ENCODE data around the gene MEF2A.

Gene MEF2A

GRCh38 chr15:99681990-99682389 lies 116.2 kb downstream of the MEF2A start:
- TF ChIP-seq, protein P1, sequence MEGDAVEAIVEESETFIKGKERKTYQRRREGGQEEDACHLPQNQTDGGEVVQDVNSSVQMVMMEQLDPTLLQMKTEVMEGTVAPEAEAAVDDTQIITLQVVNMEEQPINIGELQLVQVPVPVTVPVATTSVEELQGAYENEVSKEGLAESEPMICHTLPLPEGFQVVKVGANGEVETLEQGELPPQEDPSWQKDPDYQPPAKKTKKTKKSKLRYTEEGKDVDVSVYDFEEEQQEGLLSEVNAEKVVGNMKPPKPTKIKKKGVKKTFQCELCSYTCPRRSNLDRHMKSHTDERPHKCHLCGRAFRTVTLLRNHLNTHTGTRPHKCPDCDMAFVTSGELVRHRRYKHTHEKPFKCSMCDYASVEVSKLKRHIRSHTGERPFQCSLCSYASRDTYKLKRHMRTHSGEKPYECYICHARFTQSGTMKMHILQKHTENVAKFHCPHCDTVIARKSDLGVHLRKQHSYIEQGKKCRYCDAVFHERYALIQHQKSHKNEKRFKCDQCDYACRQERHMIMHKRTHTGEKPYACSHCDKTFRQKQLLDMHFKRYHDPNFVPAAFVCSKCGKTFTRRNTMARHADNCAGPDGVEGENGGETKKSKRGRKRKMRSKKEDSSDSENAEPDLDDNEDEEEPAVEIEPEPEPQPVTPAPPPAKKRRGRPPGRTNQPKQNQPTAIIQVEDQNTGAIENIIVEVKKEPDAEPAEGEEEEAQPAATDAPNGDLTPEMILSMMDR (conservative IDR thresholded peaks at IDR 0.05) = no peak
- TF ChIP-seq ZFX (IDR thresholded peaks at IDR 0.05) = no peak
- H3K27ac ChIP-seq = no peak overlapping the region

DNA sequence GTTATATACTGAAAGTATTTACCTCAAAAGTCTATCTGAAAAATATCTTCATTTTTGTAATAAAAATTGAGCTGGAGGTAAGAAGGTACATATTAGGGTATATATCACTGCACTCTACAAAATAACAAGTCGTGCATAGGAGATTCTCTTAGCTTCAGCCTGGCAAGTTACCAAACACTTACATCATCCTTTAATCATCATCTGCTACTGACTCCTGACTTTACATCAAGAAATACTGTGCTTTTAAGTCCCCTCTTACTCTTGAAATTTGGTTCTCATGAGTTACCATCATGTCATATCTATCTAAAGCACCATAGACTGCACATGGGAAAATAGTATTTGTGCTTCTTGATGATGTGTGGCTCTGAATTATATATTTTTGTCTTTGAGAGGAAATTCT lies 116.7 kb downstream of the MEF2A start:
- H3K27ac ChIP-seq = no peak overlapping the region
- no peak for TF ChIP-seq ZFX (IDR thresholded peaks at IDR 0.05)
- TF ChIP-seq, protein P1 (conservative IDR thresholded peaks at IDR 0.05) = no peak

GRCh38 chr15:99683000-99683670 lies 117.4 kb downstream of the MEF2A start:
- no peak for TF ChIP-seq ZFX (IDR thresholded peaks at IDR 0.05)
- TF ChIP-seq, protein P1 (conservative IDR thresholded peaks at IDR 0.05) = no peak
- no peak overlapping the region for H3K27ac ChIP-seq

GRCh38 chr15:99686290-99686689 lies 120.5 kb downstream of the MEF2A start:
- H3K27ac ChIP-seq = no peak overlapping the region
- TF ChIP-seq ZFX (IDR thresholded peaks at IDR 0.05) = no peak
- TF ChIP-seq, protein P1 (conservative IDR thresholded peaks at IDR 0.05) = no peak

DNA sequence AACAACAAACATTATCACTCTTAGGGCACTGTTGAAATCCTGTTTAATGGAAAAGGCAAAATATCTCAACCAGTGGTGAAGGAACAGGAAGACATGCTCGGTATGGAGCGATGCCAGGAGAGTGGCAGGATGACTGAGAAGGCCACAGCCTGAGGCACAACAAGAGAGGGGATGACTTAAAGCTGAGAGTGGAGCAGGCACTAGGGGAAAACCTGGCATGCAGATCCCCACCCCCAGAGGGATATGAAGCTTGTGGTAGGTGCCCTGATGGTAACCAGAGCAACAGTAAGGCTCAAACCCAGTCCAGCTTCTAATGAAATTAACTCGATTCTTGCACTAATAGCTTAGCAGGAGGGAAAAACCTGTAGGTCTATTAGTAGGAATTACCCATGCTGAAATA lies 127.0 kb downstream of the MEF2A start:
- TF ChIP-seq ZFX (IDR thresholded peaks at IDR 0.05) = no peak
- TF ChIP-seq, protein P1 (conservative IDR thresholded peaks at IDR 0.05) = no peak
- H3K27ac ChIP-seq = no peak overlapping the region

- TF ChIP-seq, protein P1 (conservative IDR thresholded peaks at IDR 0.05) = no peak
- TF ChIP-seq ZFX (IDR thresholded peaks at IDR 0.05) = no peak
- no peak overlapping the region for H3K27ac ChIP-seq
Observed at GRCh38 chr15:99696096-99696495, 130.3 kb downstream of the MEF2A start.

GRCh38 chr15:99702895-99703602 lies 137.3 kb downstream of the MEF2A start:
- no peak overlapping the region for H3K27ac ChIP-seq
- TF ChIP-seq, protein P1 (conservative IDR thresholded peaks at IDR 0.05) = no peak
- TF ChIP-seq ZFX (IDR thresholded peaks at IDR 0.05) = no peak

All from C4-2B (cell line).